ENCODE measurements around the gene SMIM24. TPM values are rescaled to one million over a fixed set of nuclear protein-coding genes. Genes with fewer than 3 reads are reported as not detected.

The SMIM24 gene
- total and polyA plus RNA-seq, 10 of the 15 experiments (the other 5 are each of a cell fraction or from before 2014, with no cell fraction given), result 0.14 to 0.44 (median 0.23) TPM; not detected in 4

GRCh38 chr19:3466635-3467034, 13.7 kb downstream of the SMIM24 start:
- TF ChIP-seq SPI1 (IDR thresholded peaks at IDR 0.05; ENCODE audit: borderline replicate concordance, insufficient read depth, low read depth, low read length), result no peak
- TF ChIP-seq NFYA (IDR thresholded peaks at IDR 0.05; ENCODE audit: borderline replicate concordance, low read depth, low read length), result no peak
- TF ChIP-seq NKRF (conservative IDR thresholded peaks at IDR 0.05), result no peak
- 78% methylated on average over 9 of the region's 9 CpGs for WGBS (ENCODE audit: insufficient coverage, insufficient replicate concordance, low lambda C conversion rate, missing lambda C conversion rate)
- H3K9me3 ChIP-seq (replicated peaks; ENCODE audit: control insufficient read depth, insufficient read depth, low read length), result no peaks in the 10 kb centered on the region
- no peak overlapping the region for H3K4me3 ChIP-seq
- CTCF ChIA-PET, result interaction anchor here (1.0 kb wide), 1 partner anchor 101 kb away, joined by 4 read pairs; no protein-coding TSS in a partner anchor
- SMC1A ChIA-PET (ENCODE audit: uncharacterized antibody, unreplicated experiment), result interaction anchor here (0.7 kb wide), 1 partner anchor 29 kb away, joined by 3 read pairs; no protein-coding TSS in a partner anchor
- in situ Hi-C loops (cut with MboI) (no loop called here), intact Hi-C loops (cut with micrococcal nuclease; ENCODE audit: unreplicated experiment) (no loop called here)
- H3K27me3 ChIP-seq (replicated peaks in 1 of 2; ENCODE audit: control insufficient read depth in 2 of 2, insufficient read depth in 2 of 2, low read length in 1 of 2), result no peaks in the 10 kb centered on the region
- no peak overlapping the region for H2AFZ ChIP-seq (ENCODE audit: control insufficient read depth, low read depth, low read length)
- ATAC-seq (no peak), DNase-seq (ENCODE audit: low read depth, low spot score) (no peak), FAIRE-seq (no peak)
- no peaks in the 10 kb centered on the region for H3K4me1 ChIP-seq (ENCODE audit: control insufficient read depth, insufficient read depth, low read length)
- H3K36me3 ChIP-seq (ENCODE audit: control insufficient read depth in 2 of 2, insufficient read depth in 2 of 2, low read length in 1 of 2), result no peaks in the 10 kb centered on the region; a peak in 2 of 4 replicates
- peaks cover 2% of the 10 kb centered on the region; the same call in 1 of the 2 replicates for H4K20me1 ChIP-seq (ENCODE audit: control insufficient read depth, insufficient read depth)
- no peak overlapping the region for H3K9ac ChIP-seq (ENCODE audit: control insufficient read depth, insufficient read depth, low read length)
- no TSS peak for BruUV-seq (replicated peaks)
- H3K4me2 ChIP-seq (ENCODE audit: control insufficient read depth, insufficient read depth), result no peak overlapping the region
- no peaks in the 10 kb centered on the region for H3K79me2 ChIP-seq (ENCODE audit: control insufficient read depth, insufficient read depth, low read length)
- RAD21 ChIA-PET (ENCODE audit: unreplicated experiment), result interaction anchor here (0.6 kb wide), 1 partner anchor 268 kb away, joined by 3 read pairs; no protein-coding TSS in a partner anchor
- POLR2A ChIA-PET, result no interaction called here
- no peak overlapping the region for H3K27ac ChIP-seq (ENCODE audit: control insufficient read depth, insufficient read depth)

DNA sequence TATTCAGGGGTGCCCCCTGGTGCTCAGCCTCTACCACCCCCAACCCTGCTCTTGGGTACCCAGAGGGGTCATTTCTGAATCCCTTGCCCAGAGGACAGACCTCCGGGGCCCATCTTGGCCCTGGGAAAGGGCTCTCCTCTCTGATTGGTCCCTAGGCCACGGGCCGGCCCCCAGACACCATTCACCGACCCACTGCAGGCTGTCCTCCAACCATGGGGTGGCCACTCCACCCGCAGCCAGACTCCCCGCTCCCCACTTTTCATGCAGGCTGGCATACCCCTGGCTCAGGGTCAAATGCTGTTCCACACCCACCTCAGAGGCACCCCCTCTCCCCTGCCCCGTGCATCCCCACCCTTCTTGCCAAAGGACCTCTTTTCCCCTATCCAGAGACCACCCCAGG, 14.8 kb downstream of the SMIM24 start:
- Histone ChIP-seq H3K36me3 (ENCODE audit: control insufficient read depth in 2 of 2, insufficient read depth in 2 of 2, low read length in 1 of 2) (no peaks in the 10 kb centered on the region; a peak in 2 of 4 replicates), H3K27me3 (replicated peaks in 1 of 2; ENCODE audit: control insufficient read depth in 2 of 2, insufficient read depth in 2 of 2, low read length in 1 of 2) (no peaks in the 10 kb centered on the region), H3K9ac (ENCODE audit: control insufficient read depth, insufficient read depth, low read length) (no peak overlapping the region), H3K4me3 (no peak overlapping the region), H3K27ac (ENCODE audit: control insufficient read depth, insufficient read depth) (no peak overlapping the region), H3K4me2 (ENCODE audit: control insufficient read depth, insufficient read depth) (no peak overlapping the region), H4K20me1 (ENCODE audit: control insufficient read depth, insufficient read depth) (peaks cover 1% of the 10 kb centered on the region; the same call in 1 of the 2 replicates), H3K79me2 (ENCODE audit: control insufficient read depth, insufficient read depth, low read length) (no peaks in the 10 kb centered on the region), H2AFZ (ENCODE audit: control insufficient read depth, low read depth, low read length) (no peak overlapping the region), H3K9me3 (replicated peaks; ENCODE audit: control insufficient read depth, insufficient read depth, low read length) (no peaks in the 10 kb centered on the region), H3K4me1 (ENCODE audit: control insufficient read depth, insufficient read depth, low read length) (no peaks in the 10 kb centered on the region)
- RAD21 ChIA-PET (ENCODE audit: unreplicated experiment), result interaction anchor here (0.6 kb wide), 1 partner anchor 192 kb away, joined by 4 read pairs; no protein-coding TSS in a partner anchor
- no peak; the same call in 2 of the 3 replicates for ATAC-seq
- no peak for DNase-seq (ENCODE audit: low read depth, low spot score)
- no TSS peak for BruUV-seq (replicated peaks)
- TF ChIP-seq TARDBP (IDR thresholded peaks at IDR 0.05; ENCODE audit: borderline replicate concordance), result no peak
- no peak for TF ChIP-seq TBL1XR1 (IDR thresholded peaks at IDR 0.05; ENCODE audit: low read depth, low read length)
- no peak for TF ChIP-seq GABPA (IDR thresholded peaks at IDR 0.05; ENCODE audit: low read depth)
- TF ChIP-seq FOS (IDR thresholded peaks at IDR 0.05; ENCODE audit: borderline replicate concordance, extremely low read depth, insufficient read length), result no peak
- no peak for TF ChIP-seq KDM1A (IDR thresholded peaks at IDR 0.05; ENCODE audit: borderline replicate concordance)
- no peak for TF ChIP-seq SUZ12 (IDR thresholded peaks at IDR 0.05; ENCODE audit: unreplicated experiment)
- TF ChIP-seq SMC3 (IDR thresholded peaks at IDR 0.05; ENCODE audit: borderline replicate concordance, low read length), result no peak
- TF ChIP-seq POU2F2 (IDR thresholded peaks at IDR 0.05; ENCODE audit: borderline replicate concordance, low read depth, low read length), result no peak
- TF ChIP-seq EGR1 (IDR thresholded peaks at IDR 0.05; ENCODE audit: borderline replicate concordance in 1 of 2, low read depth in 2 of 2, low read length in 2 of 2), result no peak
- no peak for TF ChIP-seq PAX8 (IDR thresholded peaks at IDR 0.05)
- TF ChIP-seq ZSCAN29 (IDR thresholded peaks at IDR 0.05), result no peak
- TF ChIP-seq IRF3 (IDR thresholded peaks at IDR 0.05), result no peak
- no peak for TF ChIP-seq ASH2L (IDR thresholded peaks at IDR 0.05; ENCODE audit: borderline replicate concordance, low read depth)
- no peak for TF ChIP-seq POLR2A (IDR thresholded peaks at IDR 0.05; ENCODE audit: low read depth, low read length)
- in situ Hi-C loops (cut with MboI) (no loop called here), intact Hi-C loops (cut with micrococcal nuclease; ENCODE audit: unreplicated experiment) (no loop called here)
- 71% methylated on average over 7 of the region's 7 CpGs for WGBS (ENCODE audit: insufficient coverage, insufficient replicate concordance, low lambda C conversion rate, missing lambda C conversion rate)
- SMC1A ChIA-PET (ENCODE audit: uncharacterized antibody, unreplicated experiment), result no interaction called here
- CTCF ChIA-PET, result interaction anchor here (1.0 kb wide), 1 partner anchor 102 kb away, joined by 4 read pairs; no protein-coding TSS in a partner anchor
- POLR2A ChIA-PET, result no interaction called here
- no peak for FAIRE-seq
